ENCODE results near the gene PSMD1.

The PSMD1 gene

DNA sequence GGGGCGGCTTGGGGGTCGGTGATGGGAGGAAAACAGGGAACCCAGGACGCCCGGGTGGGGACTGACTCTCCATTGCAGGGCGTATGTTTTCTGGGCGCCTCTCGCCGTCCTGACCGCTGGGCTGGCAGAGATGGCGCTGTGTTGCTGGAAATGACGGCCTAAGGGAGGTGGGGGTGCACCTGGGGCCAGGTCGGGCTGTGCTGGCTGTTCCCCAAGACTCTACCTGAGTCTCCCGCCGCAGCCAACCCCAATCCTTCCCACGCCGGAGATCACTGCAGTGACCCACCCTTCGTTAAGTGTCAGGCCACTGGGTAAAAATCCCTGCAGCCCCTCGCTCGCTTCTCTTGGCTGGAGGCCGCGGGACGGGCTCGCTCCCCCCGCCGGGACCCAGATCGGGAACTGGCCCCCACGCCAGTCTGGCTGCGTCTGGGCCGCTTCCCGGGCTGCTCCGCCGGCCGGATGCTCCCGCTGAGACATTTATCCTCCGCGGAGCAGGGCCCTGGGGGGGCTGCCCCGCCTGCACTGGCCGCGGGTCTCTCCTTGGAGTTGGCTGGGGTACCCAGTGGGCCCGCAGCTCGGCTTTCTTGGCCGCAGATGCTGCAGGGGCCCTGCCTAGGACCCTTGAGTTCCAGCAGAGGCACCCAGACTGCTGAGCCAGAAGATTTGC lies 134.0 kb downstream of the PSMD1 start:
- TF ChIP-seq TCF7L2 (IDR thresholded peaks at IDR 0.05; ENCODE audit: borderline replicate concordance, low read depth, low read length) (no peak), SALL2 (tag by site-specific recombination; IDR thresholded peaks at IDR 0.05; ENCODE audit: borderline replicate concordance) (no peak), BCL11A (tag by site-specific recombination; IDR thresholded peaks at IDR 0.05; ENCODE audit: low read depth) (no peak), ZNF544 (tag by site-specific recombination; IDR thresholded peaks at IDR 0.05) (no peak), ZNF660 (tag by site-specific recombination; IDR thresholded peaks at IDR 0.05) (no peak), OSR2 (tag by site-specific recombination; IDR thresholded peaks at IDR 0.05) (no peak), ZSCAN5A (tag by site-specific recombination; IDR thresholded peaks at IDR 0.05) (no peak), TRIM28 (IDR thresholded peaks at IDR 0.05; ENCODE audit: borderline replicate concordance, low read length) (no peak), KLF16 (tag by site-specific recombination; IDR thresholded peaks at IDR 0.05) (no peak), ZNF548 (tag by site-specific recombination; IDR thresholded peaks at IDR 0.05) (no peak), ZNF776 (tag by site-specific recombination; IDR thresholded peaks at IDR 0.05; ENCODE audit: borderline replicate concordance) (no peak), ZIC2 (tag by site-specific recombination; IDR thresholded peaks at IDR 0.05) (no peak)
- TF ChIP-seq, protein P1, sequence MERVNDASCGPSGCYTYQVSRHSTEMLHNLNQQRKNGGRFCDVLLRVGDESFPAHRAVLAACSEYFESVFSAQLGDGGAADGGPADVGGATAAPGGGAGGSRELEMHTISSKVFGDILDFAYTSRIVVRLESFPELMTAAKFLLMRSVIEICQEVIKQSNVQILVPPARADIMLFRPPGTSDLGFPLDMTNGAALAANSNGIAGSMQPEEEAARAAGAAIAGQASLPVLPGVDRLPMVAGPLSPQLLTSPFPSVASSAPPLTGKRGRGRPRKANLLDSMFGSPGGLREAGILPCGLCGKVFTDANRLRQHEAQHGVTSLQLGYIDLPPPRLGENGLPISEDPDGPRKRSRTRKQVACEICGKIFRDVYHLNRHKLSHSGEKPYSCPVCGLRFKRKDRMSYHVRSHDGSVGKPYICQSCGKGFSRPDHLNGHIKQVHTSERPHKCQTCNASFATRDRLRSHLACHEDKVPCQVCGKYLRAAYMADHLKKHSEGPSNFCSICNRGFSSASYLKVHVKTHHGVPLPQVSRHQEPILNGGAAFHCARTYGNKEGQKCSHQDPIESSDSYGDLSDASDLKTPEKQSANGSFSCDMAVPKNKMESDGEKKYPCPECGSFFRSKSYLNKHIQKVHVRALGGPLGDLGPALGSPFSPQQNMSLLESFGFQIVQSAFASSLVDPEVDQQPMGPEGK (tag by site-specific recombination; IDR thresholded peaks at IDR 0.05): no peak
- TF ChIP-seq, protein P2, sequence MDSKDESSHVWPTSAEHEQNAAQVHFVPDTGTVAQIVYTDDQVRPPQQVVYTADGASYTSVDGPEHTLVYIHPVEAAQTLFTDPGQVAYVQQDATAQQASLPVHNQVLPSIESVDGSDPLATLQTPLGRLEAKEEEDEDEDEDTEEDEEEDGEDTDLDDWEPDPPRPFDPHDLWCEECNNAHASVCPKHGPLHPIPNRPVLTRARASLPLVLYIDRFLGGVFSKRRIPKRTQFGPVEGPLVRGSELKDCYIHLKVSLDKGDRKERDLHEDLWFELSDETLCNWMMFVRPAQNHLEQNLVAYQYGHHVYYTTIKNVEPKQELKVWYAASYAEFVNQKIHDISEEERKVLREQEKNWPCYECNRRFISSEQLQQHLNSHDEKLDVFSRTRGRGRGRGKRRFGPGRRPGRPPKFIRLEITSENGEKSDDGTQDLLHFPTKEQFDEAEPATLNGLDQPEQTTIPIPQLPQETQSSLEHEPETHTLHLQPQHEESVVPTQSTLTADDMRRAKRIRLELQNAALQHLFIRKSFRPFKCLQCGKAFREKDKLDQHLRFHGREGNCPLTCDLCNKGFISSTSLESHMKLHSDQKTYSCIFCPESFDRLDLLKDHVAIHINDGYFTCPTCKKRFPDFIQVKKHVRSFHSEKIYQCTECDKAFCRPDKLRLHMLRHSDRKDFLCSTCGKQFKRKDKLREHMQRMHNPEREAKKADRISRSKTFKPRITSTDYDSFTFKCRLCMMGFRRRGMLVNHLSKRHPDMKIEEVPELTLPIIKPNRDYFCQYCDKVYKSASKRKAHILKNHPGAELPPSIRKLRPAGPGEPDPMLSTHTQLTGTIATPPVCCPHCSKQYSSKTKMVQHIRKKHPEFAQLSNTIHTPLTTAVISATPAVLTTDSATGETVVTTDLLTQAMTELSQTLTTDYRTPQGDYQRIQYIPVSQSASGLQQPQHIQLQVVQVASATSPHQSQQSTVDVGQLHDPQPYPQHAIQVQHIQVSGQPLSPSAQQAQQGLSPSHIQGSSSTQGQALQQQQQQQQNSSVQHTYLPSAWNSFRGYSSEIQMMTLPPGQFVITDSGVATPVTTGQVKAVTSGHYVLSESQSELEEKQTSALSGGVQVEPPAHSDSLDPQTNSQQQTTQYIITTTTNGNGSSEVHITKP (tag by site-specific recombination; IDR thresholded peaks at IDR 0.05): no peak
- TF ChIP-seq, protein P3, sequence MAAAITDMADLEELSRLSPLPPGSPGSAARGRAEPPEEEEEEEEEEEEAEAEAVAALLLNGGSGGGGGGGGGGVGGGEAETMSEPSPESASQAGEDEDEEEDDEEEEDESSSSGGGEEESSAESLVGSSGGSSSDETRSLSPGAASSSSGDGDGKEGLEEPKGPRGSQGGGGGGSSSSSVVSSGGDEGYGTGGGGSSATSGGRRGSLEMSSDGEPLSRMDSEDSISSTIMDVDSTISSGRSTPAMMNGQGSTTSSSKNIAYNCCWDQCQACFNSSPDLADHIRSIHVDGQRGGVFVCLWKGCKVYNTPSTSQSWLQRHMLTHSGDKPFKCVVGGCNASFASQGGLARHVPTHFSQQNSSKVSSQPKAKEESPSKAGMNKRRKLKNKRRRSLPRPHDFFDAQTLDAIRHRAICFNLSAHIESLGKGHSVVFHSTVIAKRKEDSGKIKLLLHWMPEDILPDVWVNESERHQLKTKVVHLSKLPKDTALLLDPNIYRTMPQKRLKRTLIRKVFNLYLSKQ (tag by site-specific recombination; IDR thresholded peaks at IDR 0.05; ENCODE audit: borderline replicate concordance): no peak
- TF ChIP-seq, protein P4, sequence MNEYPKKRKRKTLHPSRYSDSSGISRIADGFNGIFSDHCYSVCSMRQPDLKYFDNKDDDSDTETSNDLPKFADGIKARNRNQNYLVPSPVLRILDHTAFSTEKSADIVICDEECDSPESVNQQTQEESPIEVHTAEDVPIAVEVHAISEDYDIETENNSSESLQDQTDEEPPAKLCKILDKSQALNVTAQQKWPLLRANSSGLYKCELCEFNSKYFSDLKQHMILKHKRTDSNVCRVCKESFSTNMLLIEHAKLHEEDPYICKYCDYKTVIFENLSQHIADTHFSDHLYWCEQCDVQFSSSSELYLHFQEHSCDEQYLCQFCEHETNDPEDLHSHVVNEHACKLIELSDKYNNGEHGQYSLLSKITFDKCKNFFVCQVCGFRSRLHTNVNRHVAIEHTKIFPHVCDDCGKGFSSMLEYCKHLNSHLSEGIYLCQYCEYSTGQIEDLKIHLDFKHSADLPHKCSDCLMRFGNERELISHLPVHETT (tag by site-specific recombination; IDR thresholded peaks at IDR 0.05): no peak
- TF ChIP-seq, protein P5, sequence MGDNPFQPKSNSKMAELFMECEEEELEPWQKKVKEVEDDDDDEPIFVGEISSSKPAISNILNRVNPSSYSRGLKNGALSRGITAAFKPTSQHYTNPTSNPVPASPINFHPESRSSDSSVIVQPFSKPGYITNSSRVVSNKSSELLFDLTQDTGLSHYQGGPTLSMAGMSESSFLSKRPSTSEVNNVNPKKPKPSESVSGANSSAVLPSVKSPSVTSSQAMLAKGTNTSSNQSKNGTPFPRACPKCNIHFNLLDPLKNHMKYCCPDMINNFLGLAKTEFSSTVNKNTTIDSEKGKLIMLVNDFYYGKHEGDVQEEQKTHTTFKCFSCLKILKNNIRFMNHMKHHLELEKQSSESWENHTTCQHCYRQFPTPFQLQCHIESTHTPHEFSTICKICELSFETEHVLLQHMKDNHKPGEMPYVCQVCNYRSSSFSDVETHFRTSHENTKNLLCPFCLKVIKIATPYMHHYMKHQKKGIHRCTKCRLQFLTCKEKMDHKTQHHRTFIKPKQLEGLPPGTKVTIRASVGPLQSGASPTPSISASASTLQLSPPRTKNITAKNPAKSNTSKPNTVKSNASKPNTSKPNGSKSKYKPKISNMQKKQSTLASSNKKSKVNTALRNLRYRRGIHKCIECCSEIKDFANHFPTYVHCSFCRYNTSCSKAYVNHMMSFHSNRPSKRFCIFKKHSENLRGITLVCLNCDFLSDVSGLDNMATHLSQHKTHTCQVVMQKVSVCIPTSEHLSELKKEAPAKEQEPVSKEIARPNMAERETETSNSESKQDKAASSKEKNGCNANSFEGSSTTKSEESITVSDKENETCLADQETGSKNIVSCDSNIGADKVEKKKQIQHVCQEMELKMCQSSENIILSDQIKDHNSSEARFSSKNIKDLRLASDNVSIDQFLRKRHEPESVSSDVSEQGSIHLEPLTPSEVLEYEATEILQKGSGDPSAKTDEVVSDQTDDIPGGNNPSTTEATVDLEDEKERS (tag by site-specific recombination; IDR thresholded peaks at IDR 0.05): no peak
- ChIA-PET CTCF (interaction anchor here (2.1 to 6.4 kb wide), 2 partner anchors 8 to 87 kb away, joined by 11 to 49 read pairs; no protein-coding TSS in a partner anchor), POLR2A (no interaction called here)
- Histone ChIP-seq H3K4me1 (ENCODE audit: control insufficient read depth, insufficient read depth, low read length) (no peaks in the 10 kb centered on the region), H3K27ac (ENCODE audit: extremely low read depth, low read depth, low read length) (no peak overlapping the region), H3K4me3 (ENCODE audit: low read depth, low read length) (no peak overlapping the region), H3K9me3 (ENCODE audit: control insufficient read depth, insufficient read depth, low read depth, low read length) (no peaks in the 10 kb centered on the region), H3K36me3 (ENCODE audit: control insufficient read depth in 2 of 2, insufficient read depth in 1 of 2, low read length in 2 of 2) (no peaks in the 10 kb centered on the region)
